ENCODE results near the gene DTNBP1. TPM values are rescaled to one million over a fixed set of nuclear protein-coding genes. Genes with fewer than 3 reads are reported as not detected.

DTNBP1 gene
- total RNA-seq: 10 to 100 TPM; 18.4 to 23.4 TPM

- peak; percentile 91 for ATAC-seq
- ChIA-PET POLR2A (interaction anchor here (0.6 to 1.5 kb wide), 4 partner anchors 34 to 466 kb away, joined by 3 to 9 read pairs (median 4); partner anchors contain the start of gene MYLIP), CTCF (interaction anchor here (0.6 to 1.6 kb wide), 6 partner anchors 9 to 1754 kb away, joined by 3 to 5 read pairs (median 4); no protein-coding TSS in a partner anchor)
- peak; percentile 90 for DNase-seq
- Mint-ChIP-seq H3K27me3 (peaks cover 3% of the 10 kb centered on the region), H3K36me3 (ENCODE audit: low read depth) (peaks cover 16% of the 10 kb centered on the region), H3K27ac (peak within 1 kb of the TSS; percentile 74), H3K4me1 (peaks cover 33% of the 10 kb centered on the region), H3K9me3 (ENCODE audit: low read depth) (no peaks in the 10 kb centered on the region), H3K4me3 (peak within 1 kb of the TSS; percentile 78)
- intact Hi-C loops (cut with DNase I, micrococcal nuclease): loop anchor here in 1 of 2 experiments (2.0 kb wide), 2 partner anchors 466 to 1848 kb away; partner anchors contain the start of genes MCUR1 and MYLIP
Measured at GRCh38 chr6:15662326-15663129, at the start of gene DTNBP1. Gene DTNBP1 (minus strand): TSS chr6:15663028. CDS start chr6:15662869, 159 bp downstream.

GRCh38 chr6:15709651-15710269 is 46.9 kb upstream of the DTNBP1 start:
- Mint-ChIP-seq H3K27me3 (peaks cover 2% of the 10 kb centered on the region), H3K4me1 (peaks cover 10% of the 10 kb centered on the region), H3K36me3 (ENCODE audit: low read depth) (no peaks in the 10 kb centered on the region), H3K27ac (no peak overlapping the region), H3K9me3 (ENCODE audit: low read depth) (no peaks in the 10 kb centered on the region), H3K4me3 (no peak overlapping the region)
- DNase-seq (no peak), ATAC-seq (no peak)
- ChIA-PET POLR2A (no interaction called here), CTCF (no interaction called here)
- intact Hi-C loops (cut with DNase I, micrococcal nuclease): loop anchor here in 1 of 2 experiments (10.0 kb wide), 1 partner anchor 205 kb away; no protein-coding TSS in a partner anchor

GRCh38 chr6:15708231-15708630 is 45.4 kb upstream of the DTNBP1 start:
- H3K27ac Mint-ChIP-seq: no peak overlapping the region
- intact Hi-C loops (cut with DNase I, micrococcal nuclease): no loop called here
- ATAC-seq: no peak
- no peaks in the 10 kb centered on the region for H3K9me3 Mint-ChIP-seq (ENCODE audit: low read depth)
- H3K4me3 Mint-ChIP-seq: no peak overlapping the region
- POLR2A ChIA-PET: no interaction called here
- no peaks in the 10 kb centered on the region for H3K4me1 Mint-ChIP-seq
- CTCF ChIA-PET: interaction anchor here (0.8 to 0.9 kb wide), 2 partner anchors 102 to 498 kb away, joined by 3 read pairs; no protein-coding TSS in a partner anchor
- no peaks in the 10 kb centered on the region for H3K36me3 Mint-ChIP-seq (ENCODE audit: low read depth)
- no peak for DNase-seq
- H3K27me3 Mint-ChIP-seq: peaks cover 4% of the 10 kb centered on the region

GRCh38 chr6:15705981-15706380 is 43.2 kb upstream of the DTNBP1 start:
- Mint-ChIP-seq H3K36me3 (ENCODE audit: low read depth) (no peaks in the 10 kb centered on the region), H3K9me3 (ENCODE audit: low read depth) (no peaks in the 10 kb centered on the region), H3K27ac (no peak overlapping the region), H3K4me1 (no peaks in the 10 kb centered on the region), H3K27me3 (peaks cover 2% of the 10 kb centered on the region), H3K4me3 (no peak overlapping the region)
- intact Hi-C loops (cut with DNase I, micrococcal nuclease): no loop called here
- POLR2A ChIA-PET: no interaction called here
- CTCF ChIA-PET: interaction anchor here (0.6 to 1.4 kb wide), 3 partner anchors 8 to 549 kb away, joined by 3 to 6 read pairs (median 5); no protein-coding TSS in a partner anchor
- DNase-seq (no peak), ATAC-seq (no peak)

GRCh38 chr6:15698471-15698870 is 35.6 kb upstream of the DTNBP1 start:
- Mint-ChIP-seq H3K36me3 (ENCODE audit: low read depth) (no peaks in the 10 kb centered on the region), H3K9me3 (ENCODE audit: low read depth) (no peaks in the 10 kb centered on the region), H3K27me3 (peaks cover 11% of the 10 kb centered on the region), H3K4me1 (no peaks in the 10 kb centered on the region), H3K4me3 (no peak overlapping the region), H3K27ac (no peak overlapping the region)
- no peak for ATAC-seq
- ChIA-PET POLR2A (no interaction called here), CTCF (interaction anchor here (0.6 to 1.4 kb wide), 4 partner anchors 8 to 749 kb away, joined by 3 to 5 read pairs (median 3); no protein-coding TSS in a partner anchor)
- DNase-seq: no peak
- intact Hi-C loops (cut with DNase I, micrococcal nuclease): no loop called here

- DNase-seq (no peak), ATAC-seq (no peak)
- POLR2A ChIA-PET: no interaction called here
- H3K9me3 Mint-ChIP-seq (ENCODE audit: low read depth): no peaks in the 10 kb centered on the region
- H3K27ac Mint-ChIP-seq: no peak overlapping the region
- H3K36me3 Mint-ChIP-seq (ENCODE audit: low read depth): no peaks in the 10 kb centered on the region
- H3K4me1 Mint-ChIP-seq: no peaks in the 10 kb centered on the region
- peaks cover 13% of the 10 kb centered on the region for H3K27me3 Mint-ChIP-seq
- no peak overlapping the region for H3K4me3 Mint-ChIP-seq
- CTCF ChIA-PET: interaction anchor here (0.6 to 1.4 kb wide), 4 partner anchors 9 to 750 kb away, joined by 3 to 5 read pairs (median 3); no protein-coding TSS in a partner anchor
- intact Hi-C loops (cut with DNase I, micrococcal nuclease): no loop called here
Measured at GRCh38 chr6:15697895-15698294, 35.1 kb upstream of the DTNBP1 start.

- no peaks in the 10 kb centered on the region for H3K36me3 Mint-ChIP-seq (ENCODE audit: low read depth)
- no peak overlapping the region for H3K4me3 Mint-ChIP-seq
- peak; percentile 91 for DNase-seq
Measured at GRCh38 chr6:15691250-15691869, 28.5 kb upstream of the DTNBP1 start.

GRCh38 chr6:15690510-15690909 is 27.7 kb upstream of the DTNBP1 start:
- peaks cover 14% of the 10 kb centered on the region for H3K4me1 Mint-ChIP-seq
- CTCF ChIA-PET: no interaction called here
- POLR2A ChIA-PET: no interaction called here
- H3K27me3 Mint-ChIP-seq: peaks cover 6% of the 10 kb centered on the region
- peak overlapping the region; percentile 0 for H3K27ac Mint-ChIP-seq
- no peaks in the 10 kb centered on the region for H3K9me3 Mint-ChIP-seq (ENCODE audit: low read depth)
- intact Hi-C loops (cut with DNase I, micrococcal nuclease): loop anchor here (2.0 to 5.0 kb wide), 3 partner anchors 87 to 190 kb away; no protein-coding TSS in a partner anchor
- no peak for ATAC-seq
- H3K4me3 Mint-ChIP-seq: no peak overlapping the region
- no peak for DNase-seq
- H3K36me3 Mint-ChIP-seq (ENCODE audit: low read depth): no peaks in the 10 kb centered on the region

More at GRCh38 chr6:15691250-15691869, 28.5 kb upstream of the DTNBP1 start:
- Mint-ChIP-seq H3K27me3 (peaks cover 7% of the 10 kb centered on the region), H3K27ac (peak overlapping the region; percentile 61), H3K9me3 (ENCODE audit: low read depth) (no peaks in the 10 kb centered on the region), H3K4me1 (peaks cover 14% of the 10 kb centered on the region)
- ChIA-PET POLR2A (interaction anchor here (0.5 to 0.9 kb wide), 2 partner anchors 437 to 446 kb away, joined by 4 to 5 read pairs; partner anchors contain the start of gene MYLIP), CTCF (interaction anchor here (0.5 to 3.1 kb wide), 56 partner anchors 10 to 620 kb away, joined by 3 to 29 read pairs (median 4); partner anchors contain the start of gene MYLIP)
- intact Hi-C loops (cut with DNase I, micrococcal nuclease): loop anchor here (1.0 to 5.0 kb wide), 9 partner anchors 85 to 515 kb away; partner anchors contain the start of gene MYLIP (in 1 of the 2)
- peak; percentile 99 for ATAC-seq

GRCh38 chr6:15689586-15690482 is 27.0 kb upstream of the DTNBP1 start:
- Mint-ChIP-seq H3K27me3 (peaks cover 4% of the 10 kb centered on the region), H3K4me3 (no peak overlapping the region), H3K9me3 (ENCODE audit: low read depth) (no peaks in the 10 kb centered on the region), H3K27ac (peak overlapping the region; percentile 0), H3K4me1 (peaks cover 14% of the 10 kb centered on the region), H3K36me3 (ENCODE audit: low read depth) (no peaks in the 10 kb centered on the region)
- CTCF ChIA-PET: no interaction called here
- DNase-seq: no peak
- no peak for ATAC-seq
- POLR2A ChIA-PET: no interaction called here
- intact Hi-C loops (cut with DNase I, micrococcal nuclease): loop anchor here (2.0 to 5.0 kb wide), 3 partner anchors 87 to 191 kb away; no protein-coding TSS in a partner anchor

- Mint-ChIP-seq H3K9me3 (ENCODE audit: low read depth) (no peaks in the 10 kb centered on the region), H3K4me1 (peaks cover 5% of the 10 kb centered on the region), H3K27me3 (peaks cover 5% of the 10 kb centered on the region), H3K4me3 (no peak overlapping the region), H3K36me3 (ENCODE audit: low read depth) (no peaks in the 10 kb centered on the region), H3K27ac (no peak overlapping the region)
- ChIA-PET POLR2A (no interaction called here), CTCF (interaction anchor here (0.5 to 1.0 kb wide), 3 partner anchors 13 to 465 kb away, joined by 3 to 5 read pairs (median 3); no protein-coding TSS in a partner anchor)
- ATAC-seq (no peak), DNase-seq (no peak)
- intact Hi-C loops (cut with DNase I, micrococcal nuclease): no loop called here
Measured at GRCh38 chr6:15685619-15686018, 22.8 kb upstream of the DTNBP1 start.
